GM12878 (cell line): ENCODE data around the gene RASA4. TPM values are rescaled to one million over a fixed set of nuclear protein-coding genes. Genes with fewer than 3 reads are reported as not detected.
A peak's percentile ranks its signal among the peaks of the same experiment; 100 is the strongest.
"Not testable (repeated sequence)": the region's sequence is repeated elsewhere in the genome, so short reads cannot be mapped to it uniquely, and the experiment has no call there.

Experiments used
- ATAC-seq: fragments of 200-7000 bp; cut with Tn5 transposase; 3 replicates; pipeline ENCODE4 v1.9.1; 2020; ENCODE audit warnings: mild to moderate bottlenecking, moderate library complexity
- BruUV-seq: library from RNA; stranded (reverse); fragments of 400-500 nt; replicated peaks from 2 replicates; lab custom pipeline; 2021; lab: Mats Ljungman, UMichigan
- CTCF ChIA-PET: fragments of 300-600 bp; sonication (Branson Sonifier 250); formaldehyde crosslinking; extraction: SDS; loops from one replicate; lab custom pipeline; 2021; ENCODE audit warnings: inconsistent platforms; lab: Yijun Ruan, JAX
- POLR2A ChIA-PET: fragments of 350-600 bp; formaldehyde crosslinking; extraction: SDS; loops from one replicate; lab custom pipeline; 2021; ENCODE audit warnings: inconsistent platforms; lab: Charles Lee
- RAD21 ChIA-PET: fragments of 300-600 bp; sonication (Branson Sonifier 250); formaldehyde crosslinking; loops from one replicate; lab custom pipeline; 2023; ENCODE audit warnings: antibody characterized with exemption; ENCODE audit not compliant: unreplicated experiment; lab: Charles Lee
- SMC1A ChIA-PET: fragments of 300-600 bp; sonication (Branson Sonifier 250); formaldehyde crosslinking; loops from one replicate; lab custom pipeline; 2023; ENCODE audit not compliant: unreplicated experiment, uncharacterized antibody; lab: Charles Lee
- DNase-seq: peaks from one replicate; pipeline ENCODE4 v3.0.0-alpha.2; 2011; ENCODE audit warnings: low read depth, low spot score
- FAIRE-seq: peaks from 3 replicates; lab custom pipeline; 2011; peaks lifted over from hg19 to GRCh38; lab: Jason Lieb, UNC
- H2AFZ ChIP-seq: 2 replicates; pipeline ENCODE4 v1.6.0; 2011; ENCODE audit warnings: low read depth, low read length, control low read depth; ENCODE audit not compliant: control insufficient read depth
- H3K27ac ChIP-seq: 2 replicates; pipeline ENCODE4 v1.5.1; 2011; ENCODE audit warnings: control low read depth; ENCODE audit not compliant: control insufficient read depth, insufficient read depth
- H3K27me3 ChIP-seq, 2 experiments: replicated peaks in 1 of 2; 2 replicates each; pipeline versions ENCODE4 v1.6.0 to v1.6.1; 2011; ENCODE audit warnings: low read length in 1 of 2; ENCODE audit not compliant: control insufficient read depth in 2 of 2, insufficient read depth in 2 of 2
- H3K36me3 ChIP-seq, 2 experiments: 2 replicates each; pipeline ENCODE4 v1.5.1; 2011; ENCODE audit warnings: low read length in 1 of 2; ENCODE audit not compliant: control insufficient read depth in 2 of 2, insufficient read depth in 2 of 2
- H3K4me1 ChIP-seq: 2 replicates; pipeline ENCODE4 v1.6.1; 2011; ENCODE audit warnings: mild to moderate bottlenecking, low read length, moderate library complexity, mixed read lengths; ENCODE audit not compliant: control insufficient read depth, insufficient read depth
- H3K4me2 ChIP-seq: 2 replicates; pipeline ENCODE4 v1.6.0; 2011; ENCODE audit warnings: control low read depth; ENCODE audit not compliant: control insufficient read depth, insufficient read depth
- H3K4me3 ChIP-seq: fragments of 200-600 bp; sonication (generic); 2 replicates; pipeline ENCODE4 v1.5.1; 2016
- H3K79me2 ChIP-seq: 2 replicates; pipeline ENCODE4 v1.6.0; 2011; ENCODE audit warnings: low read length; ENCODE audit not compliant: control insufficient read depth, insufficient read depth
- H3K9ac ChIP-seq: 2 replicates; pipeline ENCODE4 v1.8.0; 2011; ENCODE audit warnings: low read length, control low read depth, mixed read lengths; ENCODE audit not compliant: control insufficient read depth, insufficient read depth
- H3K9me3 ChIP-seq: replicated peaks from 3 replicates; pipeline ENCODE4 v1.5.1; 2011; ENCODE audit warnings: mild to moderate bottlenecking, low read length; ENCODE audit not compliant: control insufficient read depth, insufficient read depth
- H4K20me1 ChIP-seq: 2 replicates; pipeline ENCODE4 v1.6.0; 2011; ENCODE audit not compliant: control insufficient read depth, insufficient read depth
- WGBS: methylation state at CpG from one replicate; pipeline ENCODE4 v1.1.6; 2016; ENCODE audit warnings: low lambda C conversion rate; ENCODE audit not compliant: insufficient replicate concordance, insufficient coverage; ENCODE audit errors: missing lambda C conversion rate; 5-methylcytosine and 5-hydroxymethylcytosine counted together
- in situ Hi-C: fragments of 300-500 bp; cut with MboI; formaldehyde crosslinking; loops from 9 replicates; pipeline ENCODE4 v1.14.3; 2018; ENCODE audit warnings: mixed read lengths
- intact Hi-C: fragments of 100-400 bp; cut with micrococcal nuclease; formaldehyde crosslinking; loops from one replicate; pipeline ENCODE4 v1.14.2; 2022; ENCODE audit not compliant: unreplicated experiment
- polyA plus RNA-seq, 11 experiments: library from polyadenylated mRNA; depleted of rRNA in 4 of 11; unstranded in 6 of 11; stranded (reverse) in 5 of 11; fragments of >200 nt; fragmentation: Nextera tagmentation in 4 of 11; fragmentation: Illumina TruSeq in 1 of 11; extraction: Ambion mirVana in 4 of 11; extraction: Trizol in 1 of 11; gene quantifications; 1 replicate in 1 of 11; 2 replicates in 10 of 11; pipeline versions ENCODE4 v1.2.1 to v1.2.3, GENCODE V29; 2011 to 2016; ENCODE audit warnings: inconsistent platforms in 2 of 11, missing spikeins in 2 of 11, low read depth in 1 of 11
- total RNA-seq, 4 experiments: library from RNA; depleted of rRNA in 3 of 4; stranded (reverse); fragments of >200 nt in 3 of 4; fragmentation: Illumina TruSeq in 1 of 4; extraction: Trizol in 1 of 4; gene quantifications; 2 replicates each; pipeline versions ENCODE4 v1.2.1 to v1.2.3, GENCODE V29; 2013 to 2021

The RASA4 gene
- total and polyA plus RNA-seq, 10 of the 15 experiments (the other 5 are each of a cell fraction or from before 2014, with no cell fraction given) = 1.7 to 35.8 (median 14.0) TPM

DNA sequence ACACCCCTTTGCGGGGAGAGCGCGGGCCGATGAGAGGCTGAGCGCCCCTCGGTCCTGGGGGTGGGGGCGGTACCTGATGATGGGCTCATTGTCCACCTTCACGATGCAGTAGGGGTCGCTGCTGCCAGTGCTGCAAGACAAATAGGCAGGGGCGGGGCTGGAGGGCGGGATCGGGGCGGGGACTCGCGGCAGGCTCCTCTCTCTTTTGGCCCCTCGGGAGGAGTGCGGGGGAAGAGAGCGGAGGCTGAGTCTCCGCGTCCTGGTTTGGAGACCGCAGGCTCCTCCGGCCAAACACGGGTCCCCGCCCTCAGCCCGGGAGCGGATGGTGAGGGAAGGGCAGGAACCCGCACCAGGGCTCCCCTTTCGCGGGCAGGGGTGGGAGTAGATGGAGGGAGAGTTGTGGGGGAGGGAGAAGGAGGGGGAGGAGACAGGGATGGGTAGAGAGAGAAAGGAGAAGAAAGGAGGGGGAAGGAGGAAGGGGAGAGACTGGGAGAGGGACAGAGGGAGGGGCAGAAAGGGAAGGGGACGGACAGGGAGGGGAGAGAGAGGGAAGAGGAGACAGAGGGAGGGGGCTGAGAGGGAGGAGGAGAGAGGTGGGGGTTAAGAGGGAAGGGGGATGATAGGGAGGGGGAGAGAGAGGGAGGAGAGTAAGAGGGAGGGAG lies 5.4 kb downstream of the RASA4 start:
- peak; percentile 62 for ATAC-seq
- H3K4me3 ChIP-seq, SMC1A ChIA-PET, RAD21 ChIA-PET, POLR2A ChIA-PET, H3K4me2 ChIP-seq, H3K9me3 ChIP-seq, H3K79me2 ChIP-seq, FAIRE-seq, H3K27ac ChIP-seq, BruUV-seq, H3K9ac ChIP-seq, H3K4me1 ChIP-seq, CTCF ChIA-PET, H3K36me3 ChIP-seq, in situ Hi-C loops, intact Hi-C loops, H3K27me3 ChIP-seq, H2AFZ ChIP-seq, H4K20me1 ChIP-seq, DNase-seq: not testable (repeated sequence)
- WGBS = no CpG with 5 or more reads among the region's 30 CpGs

DNA sequence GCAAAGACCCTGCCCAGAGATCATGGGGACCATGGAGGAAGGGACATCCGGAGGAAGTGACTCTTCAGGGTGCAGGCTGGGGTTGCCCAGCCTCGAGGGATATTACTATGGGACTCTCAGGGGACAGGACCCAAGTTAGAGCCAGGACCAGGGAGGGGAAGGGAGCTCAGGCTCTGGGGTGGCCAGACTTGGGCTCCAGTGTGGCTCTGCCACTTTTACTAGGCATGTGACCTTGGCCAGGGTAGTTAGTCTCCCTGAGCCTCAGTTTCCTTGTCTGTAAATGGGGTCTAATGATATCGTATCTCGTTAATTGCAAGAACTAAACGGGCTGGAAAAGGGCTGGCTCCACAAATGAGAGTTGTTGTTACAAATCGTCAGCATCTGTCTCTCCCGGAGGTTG lies 6.1 kb downstream of the RASA4 start:
- RAD21 ChIA-PET, POLR2A ChIA-PET, SMC1A ChIA-PET, H3K4me1 ChIP-seq, DNase-seq, H3K79me2 ChIP-seq, H4K20me1 ChIP-seq, in situ Hi-C loops, H2AFZ ChIP-seq, H3K27me3 ChIP-seq, FAIRE-seq, ATAC-seq, H3K27ac ChIP-seq, intact Hi-C loops, CTCF ChIA-PET, H3K9me3 ChIP-seq, H3K36me3 ChIP-seq, H3K4me3 ChIP-seq, H3K9ac ChIP-seq, H3K4me2 ChIP-seq: not testable (repeated sequence)
- TSS peak; percentile 63 for BruUV-seq
- WGBS = 51% methylated on average over 2 of the region's 7 CpGs

DNA sequence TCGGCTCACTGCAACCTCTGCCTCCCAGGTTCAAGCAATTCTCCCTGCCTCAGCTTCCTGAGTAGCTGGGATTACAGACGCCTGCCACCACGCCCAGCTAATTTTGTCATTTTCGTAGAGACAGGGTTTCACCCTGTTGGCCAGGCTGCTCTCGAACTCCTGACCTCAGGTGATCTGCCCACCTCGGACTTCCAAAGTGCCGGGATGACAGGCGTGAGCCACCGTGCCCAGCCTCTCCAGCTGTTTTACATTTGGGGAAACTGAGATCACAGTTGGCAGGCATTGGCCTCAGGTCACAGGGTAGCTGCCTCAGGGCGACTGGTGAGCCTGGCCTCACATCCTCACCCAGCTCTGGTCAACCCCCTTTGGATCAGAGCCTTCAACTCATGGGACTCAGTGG lies 6.8 kb downstream of the RASA4 start:
- CTCF ChIA-PET, RAD21 ChIA-PET, H3K79me2 ChIP-seq, H3K9ac ChIP-seq, intact Hi-C loops, H2AFZ ChIP-seq, in situ Hi-C loops, H3K27ac ChIP-seq, H3K36me3 ChIP-seq, H3K4me3 ChIP-seq, DNase-seq, BruUV-seq, H3K4me2 ChIP-seq, H3K4me1 ChIP-seq, POLR2A ChIA-PET, SMC1A ChIA-PET, H3K27me3 ChIP-seq, FAIRE-seq, ATAC-seq, H3K9me3 ChIP-seq, H4K20me1 ChIP-seq: not testable (repeated sequence)
- 55% methylated on average over 5 of the region's 10 CpGs for WGBS

DNA sequence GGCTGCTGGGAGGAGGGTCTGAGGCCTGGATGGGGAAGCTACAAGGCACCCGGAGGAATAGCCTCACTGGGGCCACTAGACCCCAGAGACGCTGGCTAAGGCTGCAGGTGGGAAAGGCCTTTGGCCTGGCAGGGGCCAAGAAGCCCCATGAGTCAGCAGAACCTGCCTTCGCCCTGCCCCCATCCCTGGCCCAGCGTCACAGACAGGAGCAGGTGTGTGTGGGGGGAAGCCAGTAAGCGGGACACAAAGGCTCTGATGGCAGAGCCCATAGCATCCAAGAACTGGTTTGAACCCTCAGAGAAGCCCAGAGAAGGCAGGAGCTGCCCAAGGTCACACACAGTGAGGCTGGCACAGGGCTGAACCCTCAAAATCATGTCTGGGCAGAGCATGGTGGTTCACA lies 9.7 kb downstream of the RASA4 start:
- H3K27me3 ChIP-seq, FAIRE-seq, H4K20me1 ChIP-seq, in situ Hi-C loops, CTCF ChIA-PET, POLR2A ChIA-PET, H3K4me1 ChIP-seq, H3K36me3 ChIP-seq, H3K27ac ChIP-seq, ATAC-seq, H2AFZ ChIP-seq, DNase-seq, H3K79me2 ChIP-seq, SMC1A ChIA-PET, H3K4me2 ChIP-seq, H3K9me3 ChIP-seq, H3K9ac ChIP-seq, H3K4me3 ChIP-seq, intact Hi-C loops, RAD21 ChIA-PET, BruUV-seq: not testable (repeated sequence)
- no CpG with 5 or more reads among the region's 5 CpGs for WGBS
